Gastrocnemius medialis (tissue), 4 donors: ENCODE results near the gene PLCB1. TPM values are rescaled to one million over a fixed set of nuclear protein-coding genes. Genes with fewer than 3 reads are reported as not detected.

Experiments used
- ATAC-seq, 2 donors: fragments of 150-250 bp; one replicate each; pipeline ENCODE4 v1.9.1; 2016
- DNase-seq, 2 donors: peaks; one replicate each; pipeline ENCODE4 v3.0.0-alpha.2; 2019
- H3K27ac ChIP-seq, 4 donors: fragments of 200-600 bp; sonication (generic); 1 replicate in 1 of 4; 2 replicates in 3 of 4; pipeline ENCODE4 v1.5.1; 2016 to 2018; ENCODE audit warnings: mild to moderate bottlenecking in 2 of 4, moderate library complexity in 1 of 4
- H3K27me3 ChIP-seq, 3 donors: fragments of 200-600 bp; sonication (generic) in 2 of 3; 1 replicate in 1 of 3; 2 replicates in 2 of 3; pipeline versions ENCODE4 v1.5.1 to v1.6.0; 2016 to 2019; ENCODE audit warnings: mild to moderate bottlenecking in 1 of 3, moderate library complexity in 1 of 3
- H3K36me3 ChIP-seq, 2 donors: fragments of 200-600 bp; sonication (generic) in 1 of 2; one replicate each; pipeline ENCODE4 v1.5.1; 2017 to 2018
- H3K4me1 ChIP-seq, 2 donors: fragments of 200-600 bp; sonication (generic) in 1 of 2; one replicate each; pipeline ENCODE4 v1.5.1; 2016 to 2017; ENCODE audit warnings: mild to moderate bottlenecking in 2 of 2
- H3K4me3 ChIP-seq, 4 donors: fragments of 200-600 bp; sonication (generic) in 3 of 4; 1 replicate in 1 of 4; 2 replicates in 3 of 4; pipeline ENCODE4 v1.5.1; 2016 to 2019; ENCODE audit warnings: mild to moderate bottlenecking in 2 of 4
- H3K9me3 ChIP-seq, 3 donors: fragments of 200-600 bp; sonication (generic) in 2 of 3; 1 replicate in 1 of 3; 2 replicates in 2 of 3; pipeline ENCODE4 v1.5.1; 2016 to 2019
- CTCF ChIP-seq, 5 experiments: fragments of 450-650 bp in 3 of 5; fragments of 200-600 bp in 2 of 5; sonication (generic) in 2 of 5; IDR thresholded peaks in 4 of 5; conservative IDR thresholded peaks in 1 of 5; 1 replicate in 4 of 5; 2 replicates in 1 of 5; pipeline ENCODE4 v1.5.1; 2016 to 2019; ENCODE audit warnings: antibody characterized with exemption in 5 of 5, mild to moderate bottlenecking in 3 of 5, moderate library complexity in 3 of 5
- POLR2A ChIP-seq, 2 donors: fragments of 450-650 bp; IDR thresholded peaks; one replicate each; pipeline ENCODE4 v1.6.1; 2017; ENCODE audit warnings: antibody characterized with exemption in 2 of 2, mild to moderate bottlenecking in 2 of 2, moderate library complexity in 2 of 2
- in situ Hi-C, 4 donors: fragments of 200-750 bp; cut with MboI; loops; one replicate each; pipeline versions ENCODE4 v1.15.0 to v1.8.0; 2017; ENCODE audit warnings: low sequenced_read_pairs in 4 of 4
- intact Hi-C: fragments of 100-400 bp; cut with DNase I; formaldehyde crosslinking; loops from one replicate; pipeline ENCODE4 v1.15.1; 2023; ENCODE audit warnings: low total_unique reads
- total RNA-seq, 4 donors: library from RNA; depleted of rRNA; stranded (reverse); fragments of >200 nt; gene quantifications; one replicate each; pipeline versions ENCODE4 v1.1.0 to v1.2.3, GENCODE V29; 2016

The PLCB1 gene
- total RNA-seq, 4 donors from 2014 or later, result 4.1 to 10.0 (median 7.6) TPM

- H3K9me3 ChIP-seq, result no peaks in the 10 kb centered on the region
- intact Hi-C loops (no loop called here), in situ Hi-C loops (no loop called here)
- ATAC-seq (no peak), DNase-seq (no peak)
- no peaks in the 10 kb centered on the region for H3K4me1 ChIP-seq
- H3K27ac ChIP-seq, result no peak overlapping the region
- H3K36me3 ChIP-seq, result no peaks in the 10 kb centered on the region
- H3K27me3 ChIP-seq, result no peaks in the 10 kb centered on the region
- no peak for TF ChIP-seq CTCF (IDR thresholded peaks at IDR 0.05 in 4 of 5, conservative IDR thresholded peaks at IDR 0.05 in 1 of 5)
- TF ChIP-seq POLR2A (IDR thresholded peaks at IDR 0.05), result no peak
- H3K4me3 ChIP-seq, result no peak overlapping the region
These were observed 199.0 kb downstream of the PLCB1 start for GRCh38 chr20:8330785-8331695.

- intact Hi-C loops, result no loop called here
- H3K36me3 ChIP-seq, result no peaks in the 10 kb centered on the region
- no peak overlapping the region for H3K27ac ChIP-seq
- DNase-seq (no peak), ATAC-seq (no peak)
- no peaks in the 10 kb centered on the region for H3K4me1 ChIP-seq
- in situ Hi-C loops, result no loop called here
- H3K4me3 ChIP-seq, result no peak overlapping the region
- H3K27me3 ChIP-seq, result no peaks in the 10 kb centered on the region
- TF ChIP-seq CTCF (IDR thresholded peaks at IDR 0.05 in 4 of 5, conservative IDR thresholded peaks at IDR 0.05 in 1 of 5) (no peak), POLR2A (IDR thresholded peaks at IDR 0.05) (no peak)
- no peaks in the 10 kb centered on the region for H3K9me3 ChIP-seq
These were observed 199.8 kb downstream of the PLCB1 start for GRCh38 chr20:8331740-8332412.

- in situ Hi-C loops, result no loop called here
- Histone ChIP-seq H3K36me3 (no peaks in the 10 kb centered on the region), H3K27me3 (no peaks in the 10 kb centered on the region), H3K9me3 (no peaks in the 10 kb centered on the region), H3K27ac (no peak overlapping the region), H3K4me3 (no peak overlapping the region), H3K4me1 (no peaks in the 10 kb centered on the region)
- ATAC-seq (no peak), DNase-seq (no peak)
- intact Hi-C loops, result no loop called here
- TF ChIP-seq CTCF (IDR thresholded peaks at IDR 0.05 in 4 of 5, conservative IDR thresholded peaks at IDR 0.05 in 1 of 5), result no peak
- no peak for TF ChIP-seq POLR2A (IDR thresholded peaks at IDR 0.05)
These were observed 202.6 kb downstream of the PLCB1 start for GRCh38 chr20:8334641-8335040.

- no peaks in the 10 kb centered on the region for H3K4me1 ChIP-seq
- no peaks in the 10 kb centered on the region for H3K36me3 ChIP-seq
- no peaks in the 10 kb centered on the region for H3K27me3 ChIP-seq
- DNase-seq (no peak), ATAC-seq (no peak)
- no peak overlapping the region for H3K4me3 ChIP-seq
- no peaks in the 10 kb centered on the region for H3K9me3 ChIP-seq
- H3K27ac ChIP-seq, result no peak overlapping the region
- in situ Hi-C loops (no loop called here), intact Hi-C loops (no loop called here)
- TF ChIP-seq POLR2A (IDR thresholded peaks at IDR 0.05) (no peak), CTCF (IDR thresholded peaks at IDR 0.05 in 4 of 5, conservative IDR thresholded peaks at IDR 0.05 in 1 of 5) (no peak)
These were observed 203.0 kb downstream of the PLCB1 start for GRCh38 chr20:8335059-8335458.
